Neuronal stem cell (in vitro differentiated cells): ENCODE data around the gene UTF1.

ENCODE experiments used
- DNase-seq: peaks from one replicate; pipeline ENCODE4 v3.0.0-alpha.2; 2013; ENCODE audit warnings: low spot score
- H2AFZ ChIP-seq: one replicate; pipeline ENCODE4 v1.6.1; 2013; ENCODE audit warnings: mild to moderate bottlenecking, low read length, inconsistent platforms
- H2AK5ac ChIP-seq: 2 replicates; pipeline ENCODE4 v1.6.1; 2013; ENCODE audit warnings: low read depth, mild to moderate bottlenecking, inconsistent platforms, low read length, moderate library complexity, mixed read lengths
- H2BK120ac ChIP-seq: 2 replicates; pipeline ENCODE4 v1.6.1; 2013; ENCODE audit warnings: low read depth, mild to moderate bottlenecking, inconsistent platforms, low read length, moderate library complexity, mixed read lengths
- H2BK12ac ChIP-seq: one replicate; pipeline ENCODE4 v1.6.1; 2013; ENCODE audit warnings: low read length, inconsistent platforms
- H2BK15ac ChIP-seq: 2 replicates; pipeline ENCODE4 v1.6.1; 2013; ENCODE audit warnings: mild to moderate bottlenecking, low read length, inconsistent platforms, mixed read lengths
- H2BK5ac ChIP-seq: one replicate; pipeline ENCODE4 v1.6.1; 2013; ENCODE audit warnings: inconsistent platforms, mild to moderate bottlenecking, low read length, moderate library complexity
- H3K14ac ChIP-seq: one replicate; pipeline ENCODE4 v1.6.1; 2013; ENCODE audit warnings: low read length, inconsistent platforms
- H3K18ac ChIP-seq: 2 replicates; pipeline ENCODE4 v1.6.1; 2013; ENCODE audit warnings: low read length, inconsistent platforms
- H3K23ac ChIP-seq: 2 replicates; pipeline ENCODE4 v1.6.1; 2013; ENCODE audit warnings: low read depth, mild to moderate bottlenecking, mixed read lengths, low read length, inconsistent platforms; ENCODE audit not compliant: poor library complexity
- H3K27ac ChIP-seq: replicated peaks from 3 replicates; pipeline ENCODE4 v1.5.1; 2013; ENCODE audit warnings: low read length, inconsistent platforms
- H3K27me3 ChIP-seq, 3 experiments: 2 replicates each; pipeline ENCODE4 v1.6.1; 2013; ENCODE audit warnings: low read length in 3 of 3, mild to moderate bottlenecking in 2 of 3, inconsistent platforms in 1 of 3, low read depth in 1 of 3, mixed read lengths in 1 of 3, moderate library complexity in 1 of 3; ENCODE audit not compliant: control insufficient read depth in 3 of 3, insufficient read depth in 3 of 3
- H3K36me3 ChIP-seq, 2 donors: replicated peaks in 1 of 2; 2 replicates each; pipeline ENCODE4 v1.6.1; 2013; ENCODE audit warnings: low read length in 2 of 2; ENCODE audit not compliant: control insufficient read depth in 2 of 2, insufficient read depth in 2 of 2
- H3K4ac ChIP-seq: 2 replicates; pipeline ENCODE4 v1.6.1; 2013; ENCODE audit warnings: inconsistent platforms, mild to moderate bottlenecking, low read length, moderate library complexity
- H3K4me1 ChIP-seq, 2 donors: 1 replicate in 1 of 2; 2 replicates in 1 of 2; pipeline ENCODE4 v1.6.1; 2013; ENCODE audit warnings: low read length in 2 of 2, low read depth in 1 of 2; ENCODE audit not compliant: control insufficient read depth in 2 of 2, insufficient read depth in 1 of 2
- H3K4me2 ChIP-seq: one replicate; pipeline ENCODE4 v1.6.1; 2013; ENCODE audit warnings: mild to moderate bottlenecking, low read length, inconsistent platforms; ENCODE audit not compliant: insufficient read depth, poor library complexity, severe bottlenecking
- H3K4me3 ChIP-seq, 2 donors: 2 replicates each; pipeline ENCODE4 v1.5.1; 2013; ENCODE audit warnings: low read length in 2 of 2, mild to moderate bottlenecking in 2 of 2, inconsistent platforms in 1 of 2, moderate library complexity in 1 of 2
- H3K79me1 ChIP-seq: one replicate; pipeline ENCODE4 v1.6.1; 2013; ENCODE audit warnings: low read depth, mild to moderate bottlenecking, inconsistent platforms, low read length, moderate library complexity
- H3K9ac ChIP-seq: one replicate; pipeline ENCODE4 v1.6.1; 2013; ENCODE audit warnings: mild to moderate bottlenecking, low read depth, low read length, inconsistent platforms; ENCODE audit not compliant: poor library complexity
- H3K9me3 ChIP-seq, 2 donors: replicated peaks in 1 of 2; 2 replicates each; pipeline versions ENCODE3 to v1.6.1; 2013; ENCODE audit warnings: low read length in 2 of 2, mild to moderate bottlenecking in 2 of 2, inconsistent platforms in 1 of 2, low read depth in 1 of 2, mixed read lengths in 1 of 2, moderate library complexity in 1 of 2; ENCODE audit not compliant: control insufficient read depth in 2 of 2, insufficient read depth in 1 of 2
- H4K8ac ChIP-seq: one replicate; pipeline ENCODE4 v1.6.1; 2013; ENCODE audit warnings: low read depth, mild to moderate bottlenecking, inconsistent platforms, low read length, moderate library complexity
- H4K91ac ChIP-seq: one replicate; pipeline ENCODE4 v1.6.1; 2013; ENCODE audit warnings: low read length, low read depth, mild to moderate bottlenecking, inconsistent platforms; ENCODE audit not compliant: poor library complexity
- WGBS, 2 donors: extraction: QIAGEN DNeasy Blood & Tissue Kit; methylation state at CpG; one replicate each; pipeline ENCODE4 v1.1.7; 2013; ENCODE audit warnings: missing lambda C conversion rate in 2 of 2, mixed read lengths in 1 of 2; ENCODE audit not compliant: insufficient read length in 2 of 2, insufficient replicate concordance in 1 of 2; ENCODE audit errors: extremely low coverage in 2 of 2; 5-methylcytosine and 5-hydroxymethylcytosine counted together

The UTF1 gene

DNA sequence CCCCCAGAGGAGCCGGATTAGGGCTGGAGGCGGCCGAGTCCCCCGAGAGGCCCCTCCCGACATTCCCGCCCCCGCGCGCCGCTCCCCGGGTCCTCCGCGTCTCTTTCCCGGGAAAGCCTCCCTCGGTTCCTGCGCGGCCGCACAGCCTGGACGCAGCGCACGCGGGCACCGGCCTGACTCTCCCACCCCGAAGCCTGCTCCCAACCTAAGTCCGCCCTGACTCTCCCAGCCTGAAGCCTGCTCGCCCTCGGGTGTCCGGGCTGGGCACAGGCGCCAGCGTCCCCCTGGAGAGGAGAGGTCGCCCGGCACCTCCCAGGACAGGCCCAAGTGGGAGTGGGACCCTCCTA, 7.2 kb downstream of the UTF1 start:
- Histone ChIP-seq H3K9me3 (peaks cover 0 to 1% of the 10 kb centered on the region in 2 donors), H4K8ac (no peak overlapping the region), H2BK15ac (peak overlapping the region; percentile 98), H3K4ac (no peak overlapping the region), H2AFZ (no peak overlapping the region), H3K18ac (peak overlapping the region; percentile 96), H3K4me2 (peak overlapping the region; percentile 83), H3K14ac (peak overlapping the region; percentile 94), H3K23ac (peak overlapping the region; percentile 96), H3K79me1 (no peaks in the 10 kb centered on the region), H3K27ac (no peak overlapping the region), H3K36me3 (no peaks in the 10 kb centered on the region), H2BK5ac (peak overlapping the region; percentile 75), H2AK5ac (peak overlapping the region; percentile 88), H2BK120ac (peak overlapping the region; percentile 87), H3K4me1 (peaks cover 3 to 17% of the 10 kb centered on the region in 2 donors), H4K91ac (no peak overlapping the region), H2BK12ac (peak overlapping the region; percentile 46), H3K27me3 (peaks cover 17 to 93% (median 69%) of the 10 kb centered on the region in 3 experiments), H3K4me3 (no peak overlapping the region), H3K9ac (peak overlapping the region; percentile 78)
- no peak for DNase-seq
- WGBS, 2 donors: no CpG with 5 or more reads among the region's 32 CpGs

DNA sequence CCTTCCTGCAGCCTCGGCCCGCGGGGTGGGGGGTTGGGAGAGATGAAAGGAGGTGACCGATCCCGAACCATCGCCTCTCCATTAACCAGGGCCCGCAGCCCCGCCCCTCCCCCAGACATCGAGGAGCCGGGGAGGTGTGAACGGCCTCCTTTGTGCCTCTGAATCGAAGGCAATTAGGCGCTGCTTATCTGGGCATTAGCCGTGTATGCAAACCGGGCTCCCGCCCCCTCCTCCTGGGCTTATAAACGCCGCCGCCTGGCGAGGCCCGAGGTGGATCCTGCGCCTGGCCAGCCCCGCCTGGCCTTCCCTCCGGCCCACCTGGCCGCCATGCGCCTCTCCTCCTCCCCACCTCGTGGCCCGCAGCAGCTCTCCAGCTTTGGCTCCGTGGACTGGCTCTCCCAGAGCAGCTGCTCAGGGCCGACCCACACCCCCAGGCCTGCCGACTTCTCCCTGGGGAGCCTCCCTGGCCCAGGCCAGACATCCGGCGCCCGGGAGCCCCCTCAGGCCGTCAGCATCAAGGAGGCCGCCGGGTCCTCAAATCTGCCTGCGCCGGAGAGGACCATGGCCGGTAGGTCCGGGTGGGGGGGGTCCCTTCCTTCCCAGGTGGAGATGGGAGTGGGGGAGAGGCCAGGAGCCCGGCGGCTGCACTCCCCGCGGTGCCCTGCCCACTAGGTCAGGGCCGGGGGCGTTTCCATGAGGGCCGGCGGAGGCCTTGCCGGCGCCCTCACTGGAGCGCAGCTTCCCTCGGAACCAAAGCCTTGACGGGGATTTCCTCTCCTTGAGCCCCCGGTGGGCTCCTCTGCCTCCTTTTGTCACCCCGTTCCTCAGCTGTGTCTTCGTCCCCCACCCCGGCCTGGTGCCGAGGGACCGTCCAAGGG, 7.8 kb downstream of the UTF1 start, which contains the start of gene VENTX:
Gene VENTX (plus strand): TSS at position 268 of the 878 bp plus-strand sequence. CDS start 60 bp downstream, at position 328.
- Histone ChIP-seq H3K23ac (peak within 1 kb of the TSS; percentile 96), H2AK5ac (peak within 1 kb of the TSS; percentile 88), H3K36me3 (no peaks in the 10 kb centered on the region), H3K27ac (no peak within 1 kb of the TSS), H3K18ac (peak within 1 kb of the TSS; percentile 96), H2BK15ac (peak within 1 kb of the TSS; percentile 98), H4K91ac (no peak within 1 kb of the TSS), H4K8ac (no peak within 1 kb of the TSS), H2BK12ac (peak within 1 kb of the TSS; percentile 46), H2BK5ac (peak within 1 kb of the TSS; percentile 75), H3K9me3 (no peaks in the 10 kb centered on the region), H3K27me3 (peaks cover 17 to 93% (median 64%) of the 10 kb centered on the region in 3 experiments), H3K4me2 (peak within 1 kb of the TSS; percentile 83), H3K4ac (peak within 1 kb of the TSS; percentile 84), H2BK120ac (peak within 1 kb of the TSS; percentile 87), H2AFZ (peak within 1 kb of the TSS; percentile 56), H3K14ac (peak within 1 kb of the TSS; percentile 94), H3K4me1 (peaks cover 3 to 17% of the 10 kb centered on the region in 2 donors), H3K79me1 (no peaks in the 10 kb centered on the region), H3K4me3 (peak within 1 kb of the TSS in 1 of 2 donors; percentile 70), H3K9ac (peak within 1 kb of the TSS; percentile 78)
- no peak for DNase-seq
- no CpG with 5 or more reads among the region's 60 CpGs for WGBS, 2 donors

GRCh38 chr10:133238466-133238804, 8.4 kb downstream of the UTF1 start:
- Histone ChIP-seq H4K8ac (no peak overlapping the region), H3K18ac (peak overlapping the region; percentile 78), H3K27me3 (peaks cover 17 to 93% (median 61%) of the 10 kb centered on the region in 3 experiments), H3K4me3 (no peak overlapping the region), H2BK120ac (no peak overlapping the region), H3K9me3 (no peaks in the 10 kb centered on the region), H3K79me1 (peaks cover 3% of the 10 kb centered on the region), H4K91ac (no peak overlapping the region), H3K4me1 (peaks cover 3 to 20% of the 10 kb centered on the region in 2 donors), H2AFZ (peak overlapping the region; percentile 49), H3K36me3 (no peaks in the 10 kb centered on the region), H3K4me2 (peak overlapping the region; percentile 83), H3K23ac (no peak overlapping the region), H3K9ac (peak overlapping the region; percentile 30), H2BK12ac (no peak overlapping the region), H3K14ac (no peak overlapping the region), H3K27ac (no peak overlapping the region), H2BK5ac (no peak overlapping the region), H2AK5ac (peak overlapping the region; percentile 66), H2BK15ac (no peak overlapping the region), H3K4ac (no peak overlapping the region)
- DNase-seq: no peak
- WGBS, 2 donors: no CpG with 5 or more reads among the region's 15 CpGs

DNA sequence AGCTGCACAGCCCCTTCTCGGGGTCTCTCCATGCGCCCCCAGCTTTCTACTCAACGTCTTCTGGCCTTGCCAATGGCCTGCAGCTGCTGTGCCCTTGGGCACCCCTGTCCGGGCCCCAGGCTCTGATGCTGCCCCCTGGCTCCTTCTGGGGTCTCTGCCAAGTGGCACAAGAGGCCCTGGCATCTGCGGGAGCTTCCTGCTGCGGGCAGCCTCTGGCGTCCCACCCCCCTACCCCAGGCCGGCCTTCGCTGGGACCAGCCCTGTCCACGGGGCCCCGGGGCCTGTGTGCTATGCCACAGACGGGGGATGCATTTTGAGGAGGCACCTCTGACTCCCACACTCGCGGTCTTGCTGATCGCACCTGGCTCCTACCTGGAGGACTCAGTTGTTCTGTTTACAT, 10.0 kb downstream of the UTF1 start:
- no peak overlapping the region for H3K4ac ChIP-seq

More for the DNA sequence above, 10.0 kb downstream of the UTF1 start:
- H3K4me1 ChIP-seq: peaks cover 6 to 23% of the 10 kb centered on the region in 2 donors
- peaks cover 17 to 95% (median 50%) of the 10 kb centered on the region in 3 experiments for H3K27me3 ChIP-seq
- H2BK120ac ChIP-seq: no peak overlapping the region
- H3K79me1 ChIP-seq: peaks cover 3% of the 10 kb centered on the region
- no peak overlapping the region for H3K4me3 ChIP-seq
- no peak overlapping the region for H2BK5ac ChIP-seq
- H4K91ac ChIP-seq: no peak overlapping the region
- H3K18ac ChIP-seq: no peak overlapping the region
- H2BK12ac ChIP-seq: no peak overlapping the region
- H3K4me2 ChIP-seq: no peak overlapping the region
- H3K27ac ChIP-seq: no peak overlapping the region
- H3K36me3 ChIP-seq: no peaks in the 10 kb centered on the region
- H3K23ac ChIP-seq: no peak overlapping the region
- H2BK15ac ChIP-seq: no peak overlapping the region
- no peak for DNase-seq
- no peak overlapping the region for H3K14ac ChIP-seq
- H2AFZ ChIP-seq: no peak overlapping the region
- no peak overlapping the region for H4K8ac ChIP-seq
- peak overlapping the region; percentile 30 for H2AK5ac ChIP-seq
- WGBS, 2 donors: no CpG with 5 or more reads among the region's 15 CpGs
- no peak overlapping the region for H3K9ac ChIP-seq
- H3K9me3 ChIP-seq: no peaks in the 10 kb centered on the region
